ENCODE results near the gene WNK2. TPM values are rescaled to one million over a fixed set of nuclear protein-coding genes. Genes with fewer than 3 reads are reported as not detected.
A peak's percentile ranks its signal among the peaks of the same experiment; 100 is the strongest.

The WNK2 gene
- total RNA-seq, 1 donor from 2014 or later = 3.7 TPM

DNA sequence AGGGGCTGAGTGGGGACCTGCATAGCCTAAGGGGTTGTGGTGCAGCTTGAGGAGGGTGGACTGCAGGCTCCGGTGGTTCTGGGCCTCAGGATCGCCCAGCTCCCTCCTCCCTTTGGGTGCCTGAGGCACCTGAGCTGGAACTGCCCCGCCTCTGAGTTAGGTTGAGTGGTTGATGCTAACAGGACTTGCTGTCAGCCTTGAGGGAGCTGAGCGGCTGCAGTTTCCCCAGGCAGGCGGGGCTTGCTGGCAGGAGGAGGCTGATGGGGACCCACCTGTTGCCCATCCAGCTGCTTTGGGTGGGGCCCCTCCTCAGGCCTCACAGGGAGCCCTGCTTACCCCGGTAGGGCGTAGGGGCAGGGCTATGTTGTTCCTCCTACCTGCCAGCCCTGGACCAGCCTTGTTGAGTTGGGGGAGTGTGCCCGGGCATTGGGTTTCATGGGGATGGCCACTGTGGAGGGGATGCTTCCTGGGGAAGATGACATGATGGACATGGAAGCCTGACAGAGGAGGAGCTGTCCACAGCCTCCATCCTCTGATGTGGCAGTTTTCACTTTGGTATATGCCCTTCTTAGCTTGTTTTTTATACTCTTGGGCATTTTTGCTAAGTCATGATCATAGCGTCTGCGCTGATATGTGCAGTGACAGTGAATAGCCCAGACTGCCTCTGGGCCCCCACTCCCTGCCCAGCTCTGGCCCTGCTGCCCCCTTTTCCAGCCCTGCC lies 14.3 kb downstream of the WNK2 start:
- no peak for ATAC-seq
- DNase-seq (ENCODE audit: low spot score) = no peak

GRCh38 chr9:93198838-93199625 lies 15.1 kb downstream of the WNK2 start:
- ATAC-seq = no peak
- no peak for DNase-seq (ENCODE audit: low spot score)

- DNase-seq (ENCODE audit: low spot score) (no peak), ATAC-seq (no peak)
These were observed 16.5 kb downstream of the WNK2 start for GRCh38 chr9:93200449-93200742.

GRCh38 chr9:93200989-93201334 lies 17.0 kb downstream of the WNK2 start:
- DNase-seq (ENCODE audit: low spot score) (no peak), ATAC-seq (no peak)

DNA sequence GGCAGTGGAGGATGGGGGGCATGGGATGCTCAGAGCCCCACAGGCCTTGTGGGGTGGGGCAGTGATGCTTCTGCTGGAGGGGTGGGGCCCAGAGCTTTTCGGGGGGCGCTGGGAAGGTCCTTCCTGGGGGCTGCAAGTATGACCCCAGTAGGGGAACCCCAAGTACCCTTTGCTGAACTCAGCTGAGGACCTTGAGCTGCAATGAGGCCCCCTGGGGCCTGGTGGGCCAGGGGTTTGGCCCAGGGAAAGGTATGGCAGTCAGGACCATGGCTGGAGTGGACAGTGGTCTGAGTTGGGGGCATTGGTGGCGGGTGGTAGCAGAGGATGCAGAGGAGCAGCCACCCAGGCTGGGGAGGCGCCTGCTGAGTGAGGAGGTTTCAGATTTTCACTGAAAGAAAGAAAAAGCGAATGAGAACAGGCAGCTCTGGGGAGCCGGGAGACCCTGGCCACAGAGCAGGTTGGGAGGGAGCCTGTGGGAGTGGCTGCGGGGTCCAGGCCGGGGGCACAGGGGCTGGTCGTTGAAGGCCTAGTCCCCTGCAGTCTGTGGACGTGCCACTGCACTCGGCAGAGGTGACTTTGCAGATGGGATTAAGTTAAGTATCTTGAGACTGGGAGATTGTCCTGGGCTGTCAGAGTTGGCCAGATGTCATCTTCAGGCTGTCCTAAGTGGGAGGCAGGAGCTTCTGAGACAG lies 19.2 kb downstream of the WNK2 start:
- DNase-seq (ENCODE audit: low spot score) (no peak), ATAC-seq (no peak)

DNA sequence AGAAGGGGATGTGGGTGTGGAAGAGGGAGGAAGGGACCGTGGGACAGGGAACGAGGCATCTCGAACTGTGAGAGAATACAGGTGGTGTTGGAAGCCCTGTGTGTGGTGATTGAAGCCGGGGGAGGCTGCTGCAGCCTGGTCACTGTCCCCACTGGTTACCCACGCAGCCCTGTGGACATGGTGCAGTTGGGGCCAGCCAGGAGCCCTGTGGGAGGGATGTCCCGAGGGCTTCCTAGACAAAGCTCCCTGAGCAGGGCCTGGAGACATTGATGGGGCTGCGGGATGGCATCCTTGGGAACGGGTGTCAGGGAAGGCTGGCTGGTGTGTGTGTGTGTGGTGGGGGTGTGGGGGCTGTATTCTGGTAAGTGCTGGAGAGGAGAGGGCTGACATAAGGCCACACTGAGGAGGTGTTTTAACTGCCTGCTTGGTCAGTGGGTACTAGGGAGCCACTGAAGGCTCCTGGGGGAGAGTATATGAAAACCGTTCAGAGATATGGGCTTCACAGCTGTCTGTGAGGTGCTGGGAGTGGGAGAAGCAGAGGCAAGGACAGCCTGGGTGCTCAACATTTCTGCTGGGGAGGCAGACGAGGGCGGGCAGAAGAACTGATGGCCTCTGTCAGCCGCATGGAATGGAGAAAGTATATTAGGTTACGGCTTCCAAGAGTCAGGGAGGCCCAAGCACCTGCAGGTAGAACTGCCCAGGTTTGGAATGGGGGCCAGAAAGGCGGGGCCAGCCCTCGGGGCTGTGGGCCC lies 20.0 kb downstream of the WNK2 start:
- no peak for DNase-seq (ENCODE audit: low spot score)

DNA sequence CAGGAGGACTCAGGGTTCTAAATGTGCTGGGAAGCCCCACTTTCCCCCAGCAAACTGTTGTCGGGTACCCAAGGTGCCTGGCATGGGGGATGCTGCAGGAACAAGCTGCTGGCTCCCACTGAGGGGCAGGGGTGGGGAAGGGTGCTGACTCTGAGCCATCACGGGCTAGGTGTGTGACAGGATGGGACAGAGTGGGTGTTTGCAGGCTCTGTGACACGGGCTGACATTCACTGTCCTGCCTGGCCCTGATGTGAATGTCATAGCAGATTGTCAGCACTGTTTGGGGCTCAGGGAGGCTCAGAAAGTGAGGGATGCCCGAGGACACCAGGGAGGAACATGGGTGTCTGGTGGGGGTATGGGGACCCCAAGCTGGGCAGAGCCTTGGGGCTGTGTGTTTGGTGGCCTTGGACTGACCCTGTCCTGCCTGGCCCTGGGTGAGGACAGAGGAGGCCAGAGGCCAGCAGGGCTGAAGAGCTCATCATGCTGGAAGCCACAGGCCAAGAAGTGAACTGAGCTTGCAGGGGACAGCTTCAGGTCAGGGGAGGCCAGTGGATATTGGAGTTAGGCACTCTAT lies 20.6 kb downstream of the WNK2 start:
- ATAC-seq = no peak
- DNase-seq (ENCODE audit: low spot score) = no peak

More for the DNA sequence above, 20.0 kb downstream of the WNK2 start:
- no peak for ATAC-seq

DNA sequence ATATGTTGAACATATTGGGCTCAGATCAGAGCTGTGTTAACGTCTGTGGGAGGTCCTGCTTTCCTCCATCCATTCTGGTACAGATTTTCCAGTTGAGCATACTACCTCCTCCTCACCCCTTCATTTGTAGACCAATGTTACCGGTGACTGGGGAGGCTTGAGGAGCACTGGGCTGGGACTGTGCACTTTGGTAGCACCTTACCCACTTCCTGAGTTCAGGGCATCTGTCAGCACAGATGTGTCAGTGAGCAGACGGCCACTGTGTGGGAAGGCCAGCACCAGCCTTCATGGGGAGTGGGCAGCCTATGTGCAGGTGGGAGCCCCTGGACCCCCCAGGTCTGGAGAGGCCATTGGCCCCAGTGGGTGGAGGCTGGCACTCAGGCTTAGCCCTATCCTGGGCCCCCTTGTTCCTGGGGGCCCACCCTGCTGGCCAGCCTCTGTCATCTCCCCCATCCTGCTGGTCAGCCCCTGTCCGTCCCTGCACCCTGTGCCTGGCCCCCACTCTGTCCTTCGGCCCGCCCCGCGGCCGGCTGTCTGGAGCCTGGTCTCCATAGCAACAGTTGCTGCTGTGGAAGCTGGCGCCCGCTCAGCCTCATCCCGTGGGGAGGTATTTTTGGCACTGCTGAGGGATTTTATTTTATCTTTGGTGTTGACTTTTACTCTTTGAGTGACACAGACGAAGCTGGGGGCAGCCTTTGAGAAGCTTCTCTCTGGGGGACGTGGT lies 21.3 kb downstream of the WNK2 start:
- ATAC-seq = peak; percentile 10

DNA sequence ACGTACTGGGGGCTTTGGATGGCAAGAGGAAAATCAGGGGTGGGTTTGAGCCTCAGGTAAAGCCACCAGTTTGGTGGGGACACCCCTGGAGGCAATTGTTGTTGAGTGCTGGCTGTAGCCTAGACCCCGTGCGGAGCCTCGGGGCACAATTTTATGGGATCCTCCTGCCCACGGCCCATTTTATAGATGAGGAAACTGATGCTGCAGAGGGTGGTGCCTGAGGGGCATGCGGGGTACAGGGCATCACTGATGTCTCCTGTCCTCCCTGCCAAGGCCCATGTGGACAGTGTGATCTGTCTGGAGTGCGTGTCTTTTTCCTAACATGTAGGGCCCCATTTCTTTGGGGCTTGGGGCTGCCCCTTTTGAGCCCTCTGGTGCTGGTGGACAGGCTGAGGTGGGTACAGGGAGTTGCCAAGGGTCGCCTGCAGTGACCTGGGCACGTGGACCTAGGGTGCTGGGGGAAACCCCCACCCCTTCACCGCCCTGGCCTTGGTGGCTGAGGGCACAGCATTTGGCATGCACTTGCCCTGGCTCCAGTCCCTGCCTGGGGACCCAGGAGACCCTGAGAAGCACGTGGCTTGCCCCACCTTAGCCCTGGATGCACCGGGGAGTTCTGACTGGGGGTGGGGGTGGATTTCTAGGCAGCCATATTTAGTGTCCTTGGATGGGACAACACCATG lies 22.1 kb downstream of the WNK2 start:
- DNase-seq (ENCODE audit: low spot score) = no peak
- ATAC-seq = no peak

More for the DNA sequence above, 21.3 kb downstream of the WNK2 start:
- DNase-seq (ENCODE audit: low spot score) = no peak

GRCh38 chr9:93206576-93207155 lies 22.7 kb downstream of the WNK2 start:
- ATAC-seq = no peak
- DNase-seq (ENCODE audit: low spot score) = no peak

GRCh38 chr9:93207326-93207814 lies 23.4 kb downstream of the WNK2 start:
- ATAC-seq (peak; percentile 26), DNase-seq (ENCODE audit: low spot score) (no peak)

DNA sequence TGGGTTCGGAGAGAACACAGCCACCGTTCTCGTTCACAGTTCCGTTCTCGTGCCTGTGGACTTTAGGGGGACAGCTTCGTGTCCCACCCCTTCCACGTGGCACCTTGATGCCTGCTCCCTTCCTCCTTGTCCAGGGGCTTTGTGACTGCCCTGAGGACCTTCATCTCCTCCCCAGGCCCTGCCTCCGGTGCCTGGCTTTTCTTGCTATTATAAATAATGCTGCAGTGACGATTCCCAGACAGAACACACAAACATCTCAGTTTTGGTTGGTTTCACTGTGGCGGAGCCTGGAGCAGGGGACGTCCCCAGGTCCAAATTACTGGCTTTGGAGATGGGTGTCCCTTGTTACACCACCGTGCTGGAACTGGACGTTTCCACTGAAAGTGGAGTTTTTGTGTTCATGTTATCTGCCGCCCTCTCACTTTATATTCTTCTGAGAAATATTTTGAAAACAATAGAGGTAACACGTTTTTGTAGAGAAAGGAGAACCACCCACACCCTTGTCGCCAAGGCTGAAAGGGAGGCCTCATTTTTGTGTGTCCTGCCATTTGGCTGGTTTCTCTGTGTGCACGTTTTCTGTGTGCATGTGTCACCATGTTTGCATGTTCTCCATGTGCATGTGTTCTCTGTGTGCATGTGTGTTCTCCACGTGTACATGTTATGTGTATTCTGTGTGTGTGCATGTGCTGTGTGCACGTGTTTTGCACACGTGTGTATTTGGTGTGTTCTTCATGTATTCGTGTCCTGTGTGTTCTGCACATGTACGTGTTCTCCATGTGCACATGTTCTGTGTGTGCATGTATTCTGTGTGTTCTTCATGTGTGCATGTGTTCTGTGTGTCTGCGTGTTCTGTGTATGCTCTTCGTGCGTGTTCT lies 24.2 kb downstream of the WNK2 start:
- DNase-seq (ENCODE audit: low spot score) (no peak), ATAC-seq (no peak)

DNA sequence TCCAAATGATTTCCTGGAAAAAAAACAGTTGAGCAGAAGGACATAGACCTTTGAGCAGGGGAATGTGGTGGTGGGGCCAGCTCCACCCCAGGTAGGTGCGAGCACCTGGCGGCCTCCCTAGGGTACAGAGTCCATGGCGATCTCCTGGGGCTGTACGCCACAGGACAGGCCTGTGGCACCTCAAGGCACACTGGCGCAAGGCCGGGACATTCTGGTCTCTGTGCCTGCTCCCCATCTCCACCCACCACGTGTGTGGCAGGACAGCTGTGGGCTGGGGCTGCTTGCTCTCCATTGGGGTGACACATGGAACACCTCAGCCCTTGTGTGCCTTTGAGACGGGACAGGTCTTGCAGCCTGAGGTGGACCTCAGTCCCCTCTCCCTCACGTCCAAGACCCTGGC lies 25.2 kb downstream of the WNK2 start:
- peak; percentile 13 for ATAC-seq
- DNase-seq (ENCODE audit: low spot score) = no peak

- DNase-seq (ENCODE audit: low spot score) (no peak), ATAC-seq (no peak)
These were observed 25.8 kb downstream of the WNK2 start for GRCh38 chr9:93209576-93210323.

- ATAC-seq = no peak
- DNase-seq (ENCODE audit: low spot score) = no peak
These were observed 26.5 kb downstream of the WNK2 start for GRCh38 chr9:93210324-93210973.

DNA sequence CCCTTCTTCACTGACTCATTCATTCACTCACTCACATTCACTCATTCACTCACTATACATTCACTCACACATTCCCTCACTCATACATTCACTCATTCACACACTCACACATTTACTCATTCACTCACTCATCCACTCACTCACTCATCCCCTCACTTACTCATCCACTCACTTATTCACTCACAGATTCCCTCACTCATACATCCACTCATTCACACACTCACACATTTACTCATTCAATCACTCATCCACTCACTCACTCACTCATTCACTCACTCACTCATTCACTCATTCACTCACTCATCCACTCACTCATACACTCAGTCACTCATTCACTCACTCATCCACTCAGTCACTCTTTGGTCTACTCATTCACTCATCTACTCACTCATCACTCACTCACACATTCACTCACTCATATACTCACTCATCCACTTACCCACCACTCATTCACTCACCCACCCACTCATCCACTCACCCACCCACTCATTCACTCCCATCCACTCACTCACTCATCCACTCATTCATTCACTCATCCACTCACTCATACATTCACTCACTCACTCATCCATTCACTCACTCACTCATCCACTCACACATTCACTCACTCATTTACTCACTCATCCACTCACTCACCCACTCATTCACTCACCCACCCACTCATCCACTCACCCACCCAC lies 27.2 kb downstream of the WNK2 start:
- no peak for ATAC-seq

DNA sequence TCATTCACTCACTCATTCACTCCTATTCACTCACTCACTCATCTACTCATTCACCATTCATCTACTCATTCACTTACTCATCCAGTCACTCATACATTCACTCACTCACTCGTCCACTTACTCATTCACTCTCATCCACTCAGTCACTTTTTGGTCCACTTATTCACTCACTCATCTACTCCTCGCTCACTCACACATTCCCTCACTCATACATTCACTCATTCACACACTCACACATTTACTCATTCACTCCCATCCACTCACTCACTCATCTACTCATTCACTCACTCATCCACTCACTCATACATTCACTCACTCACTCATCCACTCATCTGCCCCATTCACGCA lies 27.7 kb downstream of the WNK2 start:
- ATAC-seq = no peak
- DNase-seq (ENCODE audit: low spot score) = no peak

More for the DNA sequence above, 27.2 kb downstream of the WNK2 start:
- no peak for DNase-seq (ENCODE audit: low spot score)
